Aorta (tissue), 5 donors: Measurements from ENCODE around the gene CELF4. TPM values are rescaled to one million over a fixed set of nuclear protein-coding genes. Genes with fewer than 3 reads are reported as not detected.

ENCODE experiments used
- ATAC-seq: fragments of 200-7000 bp; cut with Tn5 transposase; one replicate; pipeline ENCODE4 v1.9.1; 2022; ENCODE audit warnings: moderate library complexity; ENCODE audit not compliant: low FRiP score
- DNase-seq, 2 donors: peaks; one replicate each; pipeline ENCODE4 v3.0.0-alpha.2; 2020
- H3K27ac ChIP-seq, 2 donors: one replicate each; pipeline ENCODE4 v1.5.1; 2013; ENCODE audit warnings: low read length in 2 of 2, mild to moderate bottlenecking in 2 of 2, moderate library complexity in 2 of 2, control low read depth in 1 of 2, inconsistent platforms in 1 of 2, low read depth in 1 of 2
- H3K27me3 ChIP-seq, 2 donors: one replicate each; pipeline ENCODE4 v1.6.1; 2013; ENCODE audit warnings: control low read depth in 1 of 2, low read length in 1 of 2, mild to moderate bottlenecking in 1 of 2, moderate library complexity in 1 of 2; ENCODE audit not compliant: insufficient read depth in 2 of 2, control insufficient read depth in 1 of 2
- H3K36me3 ChIP-seq, 2 donors: one replicate each; pipeline ENCODE4 v1.6.1; 2013; ENCODE audit warnings: control low read depth in 1 of 2, low read length in 1 of 2, mild to moderate bottlenecking in 1 of 2; ENCODE audit not compliant: insufficient read depth in 2 of 2, control insufficient read depth in 1 of 2
- H3K4me1 ChIP-seq, 2 donors: one replicate each; pipeline ENCODE4 v1.6.1; 2013; ENCODE audit warnings: low read length in 2 of 2, control low read depth in 1 of 2, mild to moderate bottlenecking in 1 of 2, moderate library complexity in 1 of 2; ENCODE audit not compliant: insufficient read depth in 2 of 2, control insufficient read depth in 1 of 2
- H3K4me3 ChIP-seq, 2 donors: one replicate each; pipeline ENCODE4 v1.5.1; 2013; ENCODE audit warnings: low read length in 2 of 2, control low read depth in 1 of 2, mild to moderate bottlenecking in 1 of 2
- H3K9me3 ChIP-seq: one replicate; pipeline ENCODE4 v1.6.1; 2013; ENCODE audit warnings: mild to moderate bottlenecking, low read length; ENCODE audit not compliant: control insufficient read depth
- WGBS, 2 donors: extraction: QIAGEN DNeasy Blood & Tissue Kit; methylation state at CpG; one replicate each; pipeline ENCODE4 v1.1.7; 2013; 5-methylcytosine and 5-hydroxymethylcytosine counted together
- intact Hi-C, 2 donors: fragments of 100-400 bp; cut with DNase I; formaldehyde crosslinking; loops; one replicate each; pipeline versions ENCODE4 v1.14.2 to v1.15.0; 2022
- polyA plus RNA-seq, 2 donors: library from polyadenylated mRNA; stranded (reverse); fragments of 200-250 nt; gene quantifications; one replicate each; pipeline ENCODE4 v1.2.3, GENCODE V29; 2013
- total RNA-seq, 2 donors: library from RNA; stranded (reverse); fragmentation: NEBNext Ultra II Directional; extraction: Animal tissue kit (Norgen Biotek cat#: 25700); gene quantifications; one replicate each; pipeline ENCODE4 v1.2.1, GENCODE V29; 2021
- donor health status: healthy with polysubstance abuse.
- donor health status: Bipolar disorder and iron deficiency.
- donor health status: DM: no; HTN: no; CAD: no.
- donor health status: DM: no; HTN: no; CAD: no.
- donor health status: DM: yes; HTN: yes; CAD: no.

CELF4 gene
- total and polyA plus RNA-seq, 4 donors = 0.51 TPM; not detected in 3

GRCh38 chr18:37321582-37322491 is 243.8 kb downstream of the CELF4 start:
- H3K36me3 ChIP-seq = no peaks in the 10 kb centered on the region
- intact Hi-C loops = no loop called here
- 69 to 74% methylated on average over 29 of the region's 29 CpGs for WGBS, 2 donors
- no peak overlapping the region for H3K4me3 ChIP-seq
- DNase-seq = no peak
- H3K27me3 ChIP-seq = no peaks in the 10 kb centered on the region
- no peak overlapping the region for H3K27ac ChIP-seq
- ATAC-seq = no peak
- no peaks in the 10 kb centered on the region for H3K9me3 ChIP-seq
- H3K4me1 ChIP-seq = no peaks in the 10 kb centered on the region

- Histone ChIP-seq H3K27ac (no peak overlapping the region), H3K36me3 (no peaks in the 10 kb centered on the region), H3K4me3 (no peak overlapping the region), H3K27me3 (no peaks in the 10 kb centered on the region), H3K9me3 (no peaks in the 10 kb centered on the region), H3K4me1 (no peaks in the 10 kb centered on the region)
- intact Hi-C loops = no loop called here
- WGBS, 2 donors = 86 to 87% methylated on average over 10 of the region's 10 CpGs
- DNase-seq = no peak
- ATAC-seq = no peak
Measured at GRCh38 chr18:37320317-37320716, 245.3 kb downstream of the CELF4 start.

- intact Hi-C loops = no loop called here
- H3K4me3 ChIP-seq = no peak overlapping the region
- no peak overlapping the region for H3K27ac ChIP-seq
- no peaks in the 10 kb centered on the region for H3K27me3 ChIP-seq
- no peak for DNase-seq
- ATAC-seq = no peak
- H3K36me3 ChIP-seq = no peaks in the 10 kb centered on the region
- no peaks in the 10 kb centered on the region for H3K9me3 ChIP-seq
- no peaks in the 10 kb centered on the region for H3K4me1 ChIP-seq
- 88 to 91% methylated on average over 16 of the region's 16 CpGs for WGBS, 2 donors
Measured at GRCh38 chr18:37318360-37319355, 246.9 kb downstream of the CELF4 start.

GRCh38 chr18:37317486-37317885 is 248.1 kb downstream of the CELF4 start:
- ATAC-seq (no peak), DNase-seq (no peak)
- H3K4me3 ChIP-seq = no peak overlapping the region
- intact Hi-C loops = no loop called here
- H3K9me3 ChIP-seq = no peaks in the 10 kb centered on the region
- no peaks in the 10 kb centered on the region for H3K4me1 ChIP-seq
- no peaks in the 10 kb centered on the region for H3K36me3 ChIP-seq
- no peak overlapping the region for H3K27ac ChIP-seq
- no peaks in the 10 kb centered on the region for H3K27me3 ChIP-seq
- 83 to 95% methylated on average over 2 of the region's 2 CpGs for WGBS, 2 donors

GRCh38 chr18:37316468-37316867 is 249.1 kb downstream of the CELF4 start:
- ATAC-seq (no peak), DNase-seq (no peak)
- H3K9me3 ChIP-seq = no peaks in the 10 kb centered on the region
- H3K4me1 ChIP-seq = no peaks in the 10 kb centered on the region
- WGBS, 2 donors = 86 to 88% methylated on average over 1 of the region's 1 CpG
- intact Hi-C loops = no loop called here
- no peak overlapping the region for H3K27ac ChIP-seq
- H3K4me3 ChIP-seq = no peak overlapping the region
- no peaks in the 10 kb centered on the region for H3K27me3 ChIP-seq
- H3K36me3 ChIP-seq = no peaks in the 10 kb centered on the region

- 97 to 100% methylated on average over 1 of the region's 1 CpG for WGBS, 2 donors
- H3K36me3 ChIP-seq = no peaks in the 10 kb centered on the region
- H3K4me3 ChIP-seq = no peak overlapping the region
- no peaks in the 10 kb centered on the region for H3K4me1 ChIP-seq
- H3K9me3 ChIP-seq = no peaks in the 10 kb centered on the region
- intact Hi-C loops = no loop called here
- no peaks in the 10 kb centered on the region for H3K27me3 ChIP-seq
- no peak overlapping the region for H3K27ac ChIP-seq
- DNase-seq (no peak), ATAC-seq (no peak)
Measured at GRCh38 chr18:37315935-37316334, 249.7 kb downstream of the CELF4 start.

GRCh38 chr18:37314534-37314933 is 251.1 kb downstream of the CELF4 start:
- no peak overlapping the region for H3K4me3 ChIP-seq
- no peaks in the 10 kb centered on the region for H3K9me3 ChIP-seq
- no peaks in the 10 kb centered on the region for H3K36me3 ChIP-seq
- intact Hi-C loops = no loop called here
- no peaks in the 10 kb centered on the region for H3K27me3 ChIP-seq
- no peak for DNase-seq
- H3K27ac ChIP-seq = no peak overlapping the region
- no peaks in the 10 kb centered on the region for H3K4me1 ChIP-seq
- WGBS, 2 donors = 76 to 80% methylated on average over 5 of the region's 5 CpGs
- ATAC-seq = no peak

GRCh38 chr18:37313624-37314023 is 252.0 kb downstream of the CELF4 start:
- Histone ChIP-seq H3K27ac (no peak overlapping the region), H3K27me3 (no peaks in the 10 kb centered on the region), H3K4me3 (no peak overlapping the region), H3K4me1 (no peaks in the 10 kb centered on the region), H3K36me3 (no peaks in the 10 kb centered on the region), H3K9me3 (no peaks in the 10 kb centered on the region)
- DNase-seq (no peak), ATAC-seq (no peak)
- intact Hi-C loops = no loop called here
- 81 to 83% methylated on average over 10 of the region's 10 CpGs for WGBS, 2 donors
